H1 (cell line): ENCODE data around the gene STYK1. TPM values are rescaled to one million over a fixed set of nuclear protein-coding genes. Genes with fewer than 3 reads are reported as not detected.

Experiments used
- CTCF ChIA-PET: fragments of 300-600 bp; sonication (Branson Sonifier 250); formaldehyde crosslinking; loops from one replicate; lab custom pipeline; 2021; ENCODE audit not compliant: partially characterized antibody; lab: Charles Lee
- POLR2A ChIA-PET: fragments of 300-600 bp; sonication (Branson Sonifier 250); formaldehyde crosslinking; loops from one replicate; lab custom pipeline; 2021; ENCODE audit warnings: inconsistent platforms; ENCODE audit not compliant: partially characterized antibody; lab: Charles Lee
- DNase-seq, 2 experiments: peaks; one replicate each; pipeline versions ENCODE4 v3.0.0 to v3.0.0-alpha.2; 2010 to 2022; ENCODE audit warnings: low spot score in 2 of 2, low read depth in 1 of 2, mixed read lengths in 1 of 2
- FAIRE-seq: peaks from 2 replicates; lab custom pipeline; 2011; peaks lifted over from hg19 to GRCh38; lab: Jason Lieb, UNC
- H2AFZ ChIP-seq: 2 replicates; pipeline ENCODE4 v1.8.1; 2012; ENCODE audit warnings: low read length, inconsistent platforms
- H2AK5ac ChIP-seq: 2 replicates; pipeline ENCODE4 v1.6.1; 2013; ENCODE audit warnings: low read depth, low read length
- H2BK120ac ChIP-seq: replicated peaks from 2 replicates; pipeline ENCODE3; 2013; ENCODE audit warnings: low read depth, low read length, inconsistent platforms
- H2BK12ac ChIP-seq: 2 replicates; pipeline ENCODE4 v1.6.1; 2013; ENCODE audit warnings: low read depth, low read length
- H2BK15ac ChIP-seq: 2 replicates; pipeline ENCODE4 v1.6.1; 2013; ENCODE audit warnings: low read length
- H2BK20ac ChIP-seq: 2 replicates; pipeline ENCODE4 v1.6.1; 2013; ENCODE audit warnings: low read length
- H2BK5ac ChIP-seq: 2 replicates; pipeline ENCODE4 v1.6.1; 2013; ENCODE audit warnings: low read depth, low read length
- H3K14ac ChIP-seq: 2 replicates; pipeline ENCODE4 v1.6.1; 2013; ENCODE audit warnings: inconsistent platforms; ENCODE audit not compliant: insufficient read length
- H3K18ac ChIP-seq: 2 replicates; pipeline ENCODE4 v1.6.1; 2013; ENCODE audit warnings: low read length; ENCODE audit errors: extremely low read depth
- H3K23ac ChIP-seq: 2 replicates; pipeline ENCODE4 v1.6.1; 2013; ENCODE audit warnings: inconsistent platforms; ENCODE audit not compliant: insufficient read length
- H3K23me2 ChIP-seq: 2 replicates; pipeline ENCODE4 v1.6.1; 2013; ENCODE audit warnings: low read depth, low read length
- H3K27ac ChIP-seq: 2 replicates; pipeline ENCODE4 v1.6.1; 2011; ENCODE audit warnings: low read depth, low read length, inconsistent platforms
- H3K27me3 ChIP-seq, 4 experiments: replicated peaks in 1 of 4; 1 replicate in 1 of 4; 2 replicates in 3 of 4; pipeline versions ENCODE4 v1.6.1 to v1.8.1; 2011 to 2013; ENCODE audit warnings: low read length in 3 of 4, mild to moderate bottlenecking in 3 of 4, inconsistent platforms in 2 of 4, mixed read lengths in 2 of 4, moderate library complexity in 1 of 4; ENCODE audit not compliant: control insufficient read depth in 3 of 4, insufficient read depth in 3 of 4; ENCODE audit errors: extremely low read depth in 1 of 4
- H3K36me3 ChIP-seq, 4 experiments: 2 replicates each; pipeline versions ENCODE4 v1.6.1 to v1.8.1; 2011 to 2013; ENCODE audit warnings: mild to moderate bottlenecking in 4 of 4, low read length in 3 of 4, moderate library complexity in 2 of 4, control low read depth in 1 of 4, inconsistent platforms in 1 of 4; ENCODE audit not compliant: insufficient read depth in 4 of 4, control insufficient read depth in 2 of 4
- H3K4ac ChIP-seq: replicated peaks from 2 replicates; pipeline ENCODE3; 2013; ENCODE audit warnings: low read length, low read depth, mixed read lengths, inconsistent platforms; ENCODE audit not compliant: insufficient read length
- H3K4me1 ChIP-seq, 4 experiments: replicated peaks in 1 of 4; 1 replicate in 1 of 4; 2 replicates in 3 of 4; pipeline versions ENCODE4 v1.6.1 to v1.8.1; 2011 to 2013; ENCODE audit warnings: low read length in 3 of 4, inconsistent platforms in 2 of 4, mixed read lengths in 1 of 4; ENCODE audit not compliant: insufficient read depth in 4 of 4, control insufficient read depth in 3 of 4
- H3K4me2 ChIP-seq, 2 experiments: 2 replicates each; pipeline versions ENCODE4 v1.6.1 to v1.8.1; 2011 to 2013; ENCODE audit warnings: low read depth in 2 of 2, low read length in 2 of 2, control low read depth in 1 of 2, inconsistent platforms in 1 of 2, mild to moderate bottlenecking in 1 of 2; ENCODE audit not compliant: insufficient read depth in 1 of 2
- H3K4me3 ChIP-seq, 4 experiments: fragments of 200-600, 300-600 bp in 1 of 4; sonication (generic), shearing (Covaris generic), sonication (Bioruptor Twin) in 1 of 4; 2 replicates each; pipeline versions ENCODE4 v1.5.1 to v1.8.1; 2011 to 2016; ENCODE audit warnings: low read length in 4 of 4, low read depth in 3 of 4, control low read depth in 2 of 4, inconsistent platforms in 2 of 4, mild to moderate bottlenecking in 2 of 4, mixed read lengths in 1 of 4, moderate library complexity in 1 of 4; ENCODE audit not compliant: insufficient read depth in 2 of 4; ENCODE audit errors: extremely low read depth in 1 of 4
- H3K56ac ChIP-seq: replicated peaks from 2 replicates; pipeline ENCODE3; 2013; ENCODE audit warnings: low read depth, mild to moderate bottlenecking, mixed read lengths, low read length, inconsistent platforms; ENCODE audit not compliant: insufficient read length
- H3K79me1 ChIP-seq: 2 replicates; pipeline ENCODE4 v1.6.1; 2013; ENCODE audit warnings: low read depth, low read length, control low read depth
- H3K79me2 ChIP-seq, 2 experiments: 2 replicates each; pipeline versions ENCODE4 v1.6.1 to v1.8.1; 2012 to 2013; ENCODE audit warnings: low read length in 2 of 2, mild to moderate bottlenecking in 2 of 2, inconsistent platforms in 1 of 2; ENCODE audit not compliant: insufficient read depth in 2 of 2, control insufficient read depth in 1 of 2
- H3K9ac ChIP-seq, 4 experiments: replicated peaks in 1 of 4; 1 replicate in 1 of 4; 2 replicates in 3 of 4; pipeline versions ENCODE4 v1.6.1 to v1.8.1; 2011 to 2013; ENCODE audit warnings: low read depth in 3 of 4, low read length in 3 of 4, control low read depth in 2 of 4, mild to moderate bottlenecking in 2 of 4, moderate library complexity in 2 of 4, inconsistent platforms in 1 of 4; ENCODE audit errors: extremely low read depth in 1 of 4
- H3K9me3 ChIP-seq, 2 experiments: 2 replicates each; pipeline versions ENCODE4 v1.6.1 to v1.8.1; 2012 to 2013; ENCODE audit warnings: mild to moderate bottlenecking in 2 of 2, moderate library complexity in 2 of 2, control low read depth in 1 of 2, inconsistent platforms in 1 of 2, low read depth in 1 of 2, low read length in 1 of 2, mixed read lengths in 1 of 2; ENCODE audit not compliant: insufficient read depth in 2 of 2
- H4K20me1 ChIP-seq, 2 experiments: replicated peaks in 1 of 2; 2 replicates each; pipeline versions ENCODE3 to v1.8.1; 2011 to 2013; ENCODE audit warnings: inconsistent platforms in 2 of 2, low read length in 2 of 2, mild to moderate bottlenecking in 1 of 2; ENCODE audit not compliant: insufficient read depth in 2 of 2, control insufficient read depth in 1 of 2
- H4K5ac ChIP-seq: 2 replicates; pipeline ENCODE4 v1.6.1; 2013; ENCODE audit warnings: low read length, low read depth, mixed read lengths, inconsistent platforms; ENCODE audit not compliant: insufficient read length
- H4K8ac ChIP-seq: 2 replicates; pipeline ENCODE4 v1.8.0; 2013; ENCODE audit warnings: mild to moderate bottlenecking, moderate library complexity, low read length, inconsistent platforms; ENCODE audit not compliant: insufficient read depth; ENCODE audit errors: extremely low read depth
- H4K91ac ChIP-seq: replicated peaks from 2 replicates; pipeline ENCODE3; 2013; ENCODE audit warnings: low read length, mixed read lengths, inconsistent platforms; ENCODE audit not compliant: insufficient read length
- ASH2L ChIP-seq: fragments of 200-600, 300-600 bp; sonication (generic); IDR thresholded peaks from one replicate; pipeline ENCODE4 v1.7.1; 2017; ENCODE audit warnings: low read length
- ATF3 ChIP-seq: IDR thresholded peaks from 2 replicates; pipeline ENCODE4 v1.6.1; 2011; ENCODE audit warnings: low read depth, mild to moderate bottlenecking, low read length; ENCODE audit not compliant: insufficient read depth
- BRCA1 ChIP-seq: IDR thresholded peaks from 2 replicates; pipeline ENCODE4 v1.6.1; 2012; ENCODE audit warnings: low read depth, low read length, improper control_type of control experiment
- JUND ChIP-seq: IDR thresholded peaks from 2 replicates; pipeline ENCODE4 v1.6.1; 2011; ENCODE audit warnings: mild to moderate bottlenecking, improper control_type of control experiment, low read length
- MAX ChIP-seq: IDR thresholded peaks from 2 replicates; pipeline ENCODE4 v1.6.1; 2012; ENCODE audit warnings: inconsistent platforms
- NRF1 ChIP-seq: IDR thresholded peaks from 2 replicates; pipeline ENCODE4 v1.6.1; 2011; ENCODE audit warnings: mild to moderate bottlenecking, low read depth, low read length, improper control_type of control experiment
- SP1 ChIP-seq: IDR thresholded peaks from 2 replicates; pipeline ENCODE4 v1.6.1; 2011; ENCODE audit warnings: low read depth, low read length
- SRF ChIP-seq: IDR thresholded peaks from 2 replicates; pipeline ENCODE4 v1.6.1; 2011; ENCODE audit warnings: mild to moderate bottlenecking, low read depth, low read length, moderate library complexity
- TAF1 ChIP-seq: IDR thresholded peaks from 2 replicates; pipeline ENCODE4 v1.6.1; 2011; ENCODE audit warnings: mild to moderate bottlenecking, low read depth, low read length
- TAF7 ChIP-seq: optimal IDR thresholded peaks from 2 replicates; pipeline ENCODE3; 2011; ENCODE audit warnings: low read depth, mild to moderate bottlenecking, inconsistent platforms, low read length, moderate library complexity, borderline replicate concordance
- TEAD4 ChIP-seq: IDR thresholded peaks from 2 replicates; pipeline ENCODE4 v1.6.1; 2012; ENCODE audit warnings: low read depth, low read length, inconsistent platforms, mixed read lengths
- WGBS, 2 experiments: shearing (Covaris generic) in 1 of 2; methylation state at CpG; one replicate each; pipeline versions ENCODE4 v1.1.6 to v1.1.7; 2013 to 2015; ENCODE audit warnings: low lambda C conversion rate in 2 of 2, mixed read lengths in 2 of 2, inconsistent platforms in 1 of 2, low coverage in 1 of 2, missing lambda C conversion rate in 1 of 2; ENCODE audit not compliant: insufficient replicate concordance in 2 of 2, insufficient coverage in 1 of 2, insufficient read length in 1 of 2; ENCODE audit errors: extremely low coverage in 1 of 2, missing lambda C conversion rate in 1 of 2; 5-methylcytosine and 5-hydroxymethylcytosine counted together
- polyA plus RNA-seq, 7 experiments: library from polyadenylated mRNA; depleted of rRNA in 3 of 7; stranded (reverse) in 5 of 7; unstranded in 2 of 7; fragments of >200 nt in 5 of 7; fragments of 200-250 nt in 2 of 7; gene quantifications; 1 replicate in 5 of 7; 2 replicates in 1 of 7; 4 replicates in 1 of 7; pipeline versions ENCODE4 v1.2.1 to v1.2.3, GENCODE V29; 2011 to 2013; ENCODE audit warnings: missing spikeins in 2 of 7, mixed read lengths in 2 of 7
- total RNA-seq: library from RNA; stranded (reverse); fragmentation: NEBNext Ultra II Directional; extraction: Animal tissue kit (Norgen Biotek cat#: 25700); gene quantifications from 2 replicates; pipeline ENCODE4 v1.2.1, GENCODE V29; 2021

Gene STYK1
- total and polyA plus RNA-seq, 2 of the 8 experiments (the other 6 are each of a cell fraction or from before 2014, with no cell fraction given) = 0.38 to 1.1 TPM

GRCh38 chr12:10700581-10700980 is 26.7 kb upstream of the STYK1 start:
- peaks cover 27 to 76% (median 55%) of the 10 kb centered on the region in 4 experiments for H3K36me3 ChIP-seq
- no peak overlapping the region for H2BK12ac ChIP-seq
- ChIA-PET CTCF (interaction anchor here (1.0 kb wide), 1 partner anchor 9 kb away, joined by 3 read pairs; no protein-coding TSS in a partner anchor), POLR2A (interaction anchor here (1.6 to 1.8 kb wide), 3 partner anchors 11 to 23 kb away, joined by 3 to 4 read pairs (median 3); partner anchors contain the start of gene YBX3)
- H3K4me1 ChIP-seq = no peaks in the 10 kb centered on the region
- H4K8ac ChIP-seq = no peak overlapping the region
- H3K23ac ChIP-seq = no peak overlapping the region
- H2AFZ ChIP-seq = no peak overlapping the region
- H4K20me1 ChIP-seq = peaks cover 1 to 3% of the 10 kb centered on the region in 2 experiments
- H2BK20ac ChIP-seq = no peak overlapping the region
- H3K4me2 ChIP-seq = no peak overlapping the region
- no peak overlapping the region for H3K4me3 ChIP-seq
- no peak overlapping the region for H3K18ac ChIP-seq
- H2BK5ac ChIP-seq = no peak overlapping the region
- H2AK5ac ChIP-seq = no peak overlapping the region
- no peaks in the 10 kb centered on the region for H3K79me2 ChIP-seq
- no peak overlapping the region for H4K5ac ChIP-seq
- TF ChIP-seq TEAD4 (no peak), TAF1 (no peak), NRF1 (no peak), MAX (no peak), SRF (no peak), JUND (no peak), BRCA1 (no peak), ATF3 (no peak), SP1 (no peak), ASH2L (no peak), TAF7 (no peak)
- H2BK120ac ChIP-seq = no peak overlapping the region
- 87% methylated on average over 3 of the region's 3 CpGs; no CpG with 5 or more reads in 1 of the 2 experiments for WGBS, 2 experiments
- H3K27me3 ChIP-seq = no peaks in the 10 kb centered on the region
- H4K91ac ChIP-seq = no peak overlapping the region
- DNase-seq = no peak
- H3K4ac ChIP-seq = no peak overlapping the region
- no peak for FAIRE-seq
- no peak overlapping the region for H3K56ac ChIP-seq
- H3K79me1 ChIP-seq = no peaks in the 10 kb centered on the region
- no peak overlapping the region for H3K27ac ChIP-seq
- no peak overlapping the region for H3K9ac ChIP-seq
- H3K14ac ChIP-seq = no peak overlapping the region
- no peaks in the 10 kb centered on the region; the same call in 1 of the 2 replicates for H3K23me2 ChIP-seq
- no peak overlapping the region for H2BK15ac ChIP-seq
- H3K9me3 ChIP-seq = no peaks in the 10 kb centered on the region
